Right cardiac atrium (tissue), 5 donors: ENCODE measurements around the gene INO80B. TPM values are rescaled to one million over a fixed set of nuclear protein-coding genes. Genes with fewer than 3 reads are reported as not detected.
"Not testable (repeated sequence)": the region's sequence is repeated elsewhere in the genome, so short reads cannot be mapped to it uniquely, and the experiment has no call there.

Source experiments
- ATAC-seq, 2 donors: fragments of 200-7000 bp; cut with Tn5 transposase; one replicate each; pipeline versions ENCODE4 v1.8.0 to v1.9.1; 2020; ENCODE audit warnings: moderate library complexity in 2 of 2, mild to moderate bottlenecking in 1 of 2
- DNase-seq, 3 donors: peaks; one replicate each; pipeline ENCODE4 v3.0.0-alpha.2; 2020
- H3K27ac ChIP-seq: one replicate; pipeline ENCODE4 v1.5.1; 2013; ENCODE audit warnings: mild to moderate bottlenecking, low read length, control low read depth, moderate library complexity
- H3K27me3 ChIP-seq: one replicate; pipeline ENCODE4 v1.6.1; 2013; ENCODE audit not compliant: control insufficient read depth, insufficient read depth
- H3K4me1 ChIP-seq: one replicate; pipeline ENCODE4 v1.6.1; 2013; ENCODE audit warnings: low read length; ENCODE audit not compliant: control insufficient read depth, insufficient read depth
- H3K4me3 ChIP-seq: one replicate; pipeline ENCODE4 v1.5.1; 2013; ENCODE audit warnings: low read length, control low read depth
- H3K9me3 ChIP-seq: one replicate; pipeline ENCODE4 v1.6.1; 2013; ENCODE audit warnings: low read length; ENCODE audit not compliant: control insufficient read depth
- WGBS: extraction: QIAGEN DNeasy Blood & Tissue Kit; methylation state at CpG from one replicate; pipeline ENCODE4 v1.1.7; 2013; 5-methylcytosine and 5-hydroxymethylcytosine counted together
- intact Hi-C, 4 donors: fragments of 100-400 bp; cut with DNase I; formaldehyde crosslinking; loops; one replicate each; pipeline versions ENCODE4 v1.11.0 to v1.14.0; 2022 to 2023
- polyA plus RNA-seq: library from polyadenylated mRNA; stranded (reverse); fragments of 200-250 nt; gene quantifications from one replicate; pipeline ENCODE4 v1.2.3, GENCODE V29; 2013
- total RNA-seq, 4 donors: library from RNA; stranded (reverse); fragmentation: NEBNext Ultra II Directional; extraction: Animal tissue kit (Norgen Biotek cat#: 25700); gene quantifications; one replicate each; pipeline ENCODE4 v1.2.1, GENCODE V29; 2021
- donor health status: healthy with polysubstance abuse.
- donor health status: DM: no; HTN: yes; CAD: no.
- donor health status: DM: no; HTN: no; CAD: no.
- donor health status: DM: no; HTN: yes; CAD: no; lungs with severe emphysema.
- donor health status: DM: yes; HTN: yes; CAD: no.

Gene INO80B
- total and polyA plus RNA-seq, 5 donors: 16.8 to 22.9 (median 20.4) TPM

DNA sequence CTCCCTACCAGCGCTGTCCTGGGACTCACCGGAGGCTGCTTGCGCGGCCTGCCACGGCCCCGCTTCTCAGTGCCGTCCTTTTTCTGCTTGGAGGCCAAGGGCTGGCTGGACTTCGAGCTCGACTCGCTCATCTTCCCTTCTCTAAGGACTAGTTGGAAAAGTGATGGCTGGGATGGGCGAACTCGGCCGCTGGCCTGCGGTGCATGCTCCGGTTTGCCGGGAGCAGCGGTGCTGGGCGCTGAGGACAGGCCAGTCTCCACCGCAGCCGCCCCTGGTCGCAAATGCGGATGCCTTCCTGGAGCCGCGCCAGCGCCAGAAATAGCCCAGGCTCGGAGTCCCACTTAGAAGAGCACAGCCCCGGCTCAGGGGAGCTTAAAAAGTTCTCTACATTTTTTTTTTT is 36.6 kb upstream of the INO80B start:
- H3K4me3 ChIP-seq: no peak overlapping the region
- intact Hi-C loops: no loop called here

GRCh38 chr2:74419345-74419744 is 35.5 kb upstream of the INO80B start:
- WGBS: 86% methylated on average over 1 of the region's 1 CpG
- DNase-seq (no peak), ATAC-seq (no peak)
- Histone ChIP-seq H3K27ac (no peak overlapping the region), H3K27me3 (no peaks in the 10 kb centered on the region), H3K9me3 (no peaks in the 10 kb centered on the region), H3K4me1 (no peaks in the 10 kb centered on the region), H3K4me3 (no peak overlapping the region)
- intact Hi-C loops: no loop called here

More for the DNA sequence above, 36.6 kb upstream of the INO80B start:
- ATAC-seq (no peak), DNase-seq (peak; percentile 58 to 90 (median 82))
- no peaks in the 10 kb centered on the region for H3K4me1 ChIP-seq
- H3K9me3 ChIP-seq: no peaks in the 10 kb centered on the region
- 44% methylated on average over 27 of the region's 27 CpGs for WGBS
- H3K27me3 ChIP-seq: no peaks in the 10 kb centered on the region
- H3K27ac ChIP-seq: no peak overlapping the region

GRCh38 chr2:74420006-74420405 is 34.9 kb upstream of the INO80B start:
- no peak for ATAC-seq
- Histone ChIP-seq H3K9me3 (no peaks in the 10 kb centered on the region), H3K4me3 (no peak overlapping the region), H3K27ac (no peak overlapping the region), H3K27me3 (no peaks in the 10 kb centered on the region), H3K4me1 (no peaks in the 10 kb centered on the region)
- DNase-seq: no peak
- intact Hi-C loops: no loop called here
- 76% methylated on average over 2 of the region's 2 CpGs for WGBS

DNA sequence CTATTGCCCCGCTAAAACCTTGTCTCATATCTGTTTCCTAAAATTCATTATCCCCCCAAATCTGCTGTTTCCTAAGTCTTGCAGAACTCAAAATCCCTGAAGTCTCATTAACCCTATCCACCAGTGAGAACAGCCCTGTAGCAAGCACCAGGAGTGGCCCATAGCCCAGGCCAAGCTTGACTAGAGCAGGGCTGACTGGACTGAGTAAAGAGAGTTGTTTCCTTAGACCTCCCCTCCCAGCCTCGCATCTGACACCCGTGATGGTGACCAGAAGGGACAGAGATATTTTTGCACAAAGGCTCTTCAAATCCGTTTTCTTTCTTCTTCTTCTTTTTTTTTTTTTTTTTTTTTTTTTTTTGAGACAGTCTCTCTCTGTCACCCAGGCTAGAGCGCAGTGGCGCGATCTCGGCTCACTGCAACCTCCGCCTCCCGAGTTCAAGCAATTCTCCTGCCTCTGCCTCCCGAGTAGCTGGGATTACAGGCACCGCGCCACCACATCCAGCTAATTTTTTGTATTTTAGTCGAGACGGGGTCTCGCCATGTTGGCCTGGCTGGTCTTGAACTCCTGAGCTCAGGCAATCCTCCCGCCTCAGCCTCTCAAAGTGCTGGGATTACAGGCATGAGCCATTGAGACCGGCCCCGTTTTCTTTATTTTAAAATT is 34.3 kb upstream of the INO80B start:
- intact Hi-C loops, H3K9me3 ChIP-seq, H3K27me3 ChIP-seq, ATAC-seq, DNase-seq, H3K4me1 ChIP-seq, H3K4me3 ChIP-seq, H3K27ac ChIP-seq: not testable (repeated sequence)
- WGBS: 77% methylated on average over 19 of the region's 19 CpGs

DNA sequence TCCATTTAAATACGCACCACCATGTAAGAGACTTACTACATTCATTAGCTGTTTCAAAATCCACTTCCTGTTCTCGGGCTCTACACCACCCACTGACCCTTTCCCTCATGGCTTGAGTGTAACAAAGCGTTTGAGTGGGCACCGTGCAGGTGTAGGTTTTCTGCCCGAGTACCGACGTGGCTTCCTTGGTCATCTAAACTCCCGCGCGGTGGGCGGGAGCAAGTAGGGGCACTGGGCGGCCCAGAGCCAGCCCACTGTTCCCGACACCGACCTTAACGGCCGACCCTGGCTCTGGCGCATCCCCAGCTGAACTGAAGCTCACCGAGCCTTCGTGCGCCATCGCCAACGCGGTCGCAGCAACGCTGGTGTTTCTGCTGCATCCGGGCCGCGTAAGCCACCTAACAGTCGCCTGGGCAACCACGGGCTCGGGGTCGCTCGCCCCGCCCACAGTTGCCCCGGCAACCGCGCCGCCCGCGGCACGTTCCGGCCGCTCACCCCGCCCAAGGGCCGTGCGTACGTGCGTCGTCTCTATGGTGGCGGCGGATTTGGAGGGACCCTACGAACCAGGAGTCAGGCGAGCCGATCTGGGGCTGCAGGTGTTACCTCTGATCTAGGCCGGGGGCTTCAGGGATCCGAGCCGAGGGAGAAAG is 33.5 kb upstream of the INO80B start, which contains the start of the genes C2orf81 and WDR54:
TSS of gene C2orf81 (minus strand) at position 399 of the 650 bp plus-strand sequence. CDS start at position 340, 59 bp downstream.
TSS of gene WDR54 (plus strand) at position 510 of the 650 bp plus-strand sequence. CDS start 424 bp downstream, outside the sequence.
- Histone ChIP-seq H3K27ac (peak within 1 kb of the TSS; percentile 4), H3K27me3 (no peaks in the 10 kb centered on the region), H3K9me3 (no peaks in the 10 kb centered on the region), H3K4me3 (peak within 1 kb of the TSS; percentile 54), H3K4me1 (no peaks in the 10 kb centered on the region)
- WGBS: under 1% methylated on average over 57 of the region's 57 CpGs
- DNase-seq (peak; percentile 92 to 96 (median 96)), ATAC-seq (peak; percentile 94 to 95)
- intact Hi-C loops: no loop called here

- Histone ChIP-seq H3K4me3 (no peak overlapping the region), H3K27ac (no peak overlapping the region), H3K9me3 (no peaks in the 10 kb centered on the region), H3K4me1 (no peaks in the 10 kb centered on the region), H3K27me3 (no peaks in the 10 kb centered on the region)
- intact Hi-C loops: no loop called here
- no peak for DNase-seq
- ATAC-seq: no peak
- WGBS: 74% methylated on average over 9 of the region's 9 CpGs
These were observed 31.4 kb upstream of the INO80B start for GRCh38 chr2:74423231-74424095.

GRCh38 chr2:74424139-74424992 is 30.5 kb upstream of the INO80B start:
- intact Hi-C loops: no loop called here
- H3K4me1 ChIP-seq: no peaks in the 10 kb centered on the region
- DNase-seq (no peak), ATAC-seq (no peak)
- H3K4me3 ChIP-seq: no peak overlapping the region
- no peaks in the 10 kb centered on the region for H3K27me3 ChIP-seq
- H3K27ac ChIP-seq: no peak overlapping the region
- WGBS: 67% methylated on average over 5 of the region's 5 CpGs
- no peaks in the 10 kb centered on the region for H3K9me3 ChIP-seq

GRCh38 chr2:74424995-74425406 is 29.9 kb upstream of the INO80B start:
- Histone ChIP-seq H3K27ac (no peak overlapping the region), H3K27me3 (no peaks in the 10 kb centered on the region), H3K4me3 (no peak overlapping the region), H3K9me3 (no peaks in the 10 kb centered on the region), H3K4me1 (no peaks in the 10 kb centered on the region)
- no peak for ATAC-seq
- intact Hi-C loops: no loop called here
- WGBS: 77% methylated on average over 5 of the region's 5 CpGs
- no peak for DNase-seq

DNA sequence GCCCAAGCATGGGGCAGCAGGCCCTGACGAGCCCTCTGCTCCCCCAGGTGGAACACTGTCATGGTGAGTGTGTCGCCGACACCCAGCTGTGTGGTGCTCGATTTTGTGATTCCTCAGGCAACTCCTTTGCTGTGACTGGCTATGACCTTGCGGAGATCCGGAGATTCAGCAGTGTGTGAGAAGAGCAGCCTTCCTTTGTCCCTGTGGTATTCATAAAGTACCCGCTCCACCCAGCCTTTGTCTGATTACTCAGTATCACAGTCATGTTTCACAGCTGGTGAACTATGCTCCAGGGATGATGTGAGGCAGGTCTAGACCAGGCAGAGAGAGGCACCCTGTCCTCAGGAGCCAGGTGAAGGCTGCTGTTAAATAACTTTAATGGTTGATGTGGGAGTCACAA is 29.4 kb upstream of the INO80B start:
- no peak overlapping the region for H3K27ac ChIP-seq
- intact Hi-C loops: no loop called here
- no peaks in the 10 kb centered on the region for H3K4me1 ChIP-seq
- no peak for DNase-seq
- no peaks in the 10 kb centered on the region for H3K27me3 ChIP-seq
- no peak for ATAC-seq
- H3K9me3 ChIP-seq: no peaks in the 10 kb centered on the region
- whole genome bisulfite sequencing: 71% methylated on average over 7 of the region's 7 CpGs
- H3K4me3 ChIP-seq: no peak overlapping the region

DNA sequence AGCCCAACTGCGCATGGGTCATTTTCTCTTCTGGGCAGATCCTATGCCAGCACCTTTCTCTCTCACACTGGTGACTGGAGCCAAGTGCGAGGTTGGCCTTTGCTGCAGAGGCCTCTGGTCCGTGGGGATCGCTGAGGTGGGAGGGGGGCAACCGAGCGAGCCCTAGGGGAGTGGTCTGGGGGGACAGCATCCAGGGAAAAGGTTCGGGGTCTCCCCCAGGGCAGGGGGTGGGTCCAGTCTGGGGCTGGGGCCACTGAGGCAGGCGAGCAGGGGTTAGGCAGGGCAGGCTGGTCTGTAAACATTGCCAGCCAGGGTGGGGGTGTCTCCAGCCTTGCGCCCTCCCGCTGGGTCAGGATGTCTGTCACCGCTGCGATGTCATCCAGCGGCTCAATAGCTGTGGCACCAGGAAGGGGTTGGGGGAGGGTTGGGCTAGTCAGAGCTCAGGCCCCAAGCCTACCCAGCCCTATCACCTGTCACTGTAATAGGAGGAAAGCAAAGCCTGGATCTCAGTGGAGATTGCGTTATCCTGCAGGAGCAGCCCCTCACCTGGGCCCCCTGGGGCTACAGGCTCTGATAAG is 28.6 kb upstream of the INO80B start:
- ATAC-seq (no peak), DNase-seq (peak in 1 of 3 donors; percentile 49)
- Histone ChIP-seq H3K27me3 (no peaks in the 10 kb centered on the region), H3K9me3 (no peaks in the 10 kb centered on the region), H3K4me1 (no peaks in the 10 kb centered on the region), H3K4me3 (no peak overlapping the region), H3K27ac (no peak overlapping the region)
- WGBS: 78% methylated on average over 14 of the region's 14 CpGs
- intact Hi-C loops: no loop called here
